MM.1S (cell line): ENCODE results near the gene PIK3IP1.

Experiments
- CTCF ChIP-seq: fragments of 300-600 bp; sonication (generic); IDR thresholded peaks from 2 replicates; pipeline ENCODE4 v1.5.1; 2016; ENCODE audit warnings: antibody characterized with exemption, low read length, mixed read lengths
- EZH2 ChIP-seq: fragments of 300-600 bp; sonication (generic); optimal IDR thresholded peaks from 2 replicates; pipeline ENCODE3; 2017; ENCODE audit warnings: low read depth, mild to moderate bottlenecking, antibody characterized with exemption, low read length, mixed read lengths

GRCh38 chr22:31327806-31328543 is 35.7 kb upstream of the PIK3IP1 start:
- TF ChIP-seq CTCF (no peak), EZH2 (no peak)
